ENCODE data around the gene MYO15A.

The MYO15A gene

DNA sequence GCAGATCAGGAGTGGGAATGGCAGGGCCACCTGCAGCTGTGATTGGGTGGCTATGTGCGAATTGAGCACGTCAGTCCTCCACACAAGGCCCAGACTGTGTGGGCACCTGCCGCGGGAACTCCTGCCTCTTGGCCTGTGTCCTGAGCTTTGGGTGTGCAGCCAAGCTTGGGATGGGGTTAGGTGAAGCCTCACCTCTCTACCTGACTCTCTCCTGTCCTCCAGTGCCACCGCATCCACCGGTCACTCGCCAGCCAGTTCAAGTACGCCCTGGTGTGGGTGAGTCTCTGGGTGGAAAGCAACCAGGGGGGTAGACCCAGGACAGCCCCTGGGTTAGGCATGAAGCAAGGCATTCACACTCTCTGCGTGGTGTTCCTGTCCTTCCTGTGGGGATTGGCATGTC, 2.3 kb upstream of the MYO15A start:
- no peak overlapping the region for H3K4me2 ChIP-seq (ENCODE audit: low read depth, low read length)
- DNase-seq: no peak
- H2AFZ ChIP-seq (ENCODE audit: low read length): no peak overlapping the region
- no peaks in the 10 kb centered on the region for H3K9me2 ChIP-seq (replicated peaks; ENCODE audit: insufficient read depth, low read length)
- no peaks in the 10 kb centered on the region for H3F3A ChIP-seq (ENCODE audit: insufficient read depth, low read length)
- no peak overlapping the region for H3K4me3 ChIP-seq (ENCODE audit: low read length)
- no peaks in the 10 kb centered on the region for H3K36me3 ChIP-seq (replicated peaks; ENCODE audit: insufficient read depth, low read length)
- no peak overlapping the region for H3K9ac ChIP-seq (ENCODE audit: low read length)
- TF ChIP-seq EZH2phosphoT487 (IDR thresholded peaks at IDR 0.05; ENCODE audit: low read length) (no peak), EZH2 (optimal IDR thresholded peaks at IDR 0.05; ENCODE audit: low read depth, low read length) (no peak)
- TF ChIP-seq, protein P1, sequence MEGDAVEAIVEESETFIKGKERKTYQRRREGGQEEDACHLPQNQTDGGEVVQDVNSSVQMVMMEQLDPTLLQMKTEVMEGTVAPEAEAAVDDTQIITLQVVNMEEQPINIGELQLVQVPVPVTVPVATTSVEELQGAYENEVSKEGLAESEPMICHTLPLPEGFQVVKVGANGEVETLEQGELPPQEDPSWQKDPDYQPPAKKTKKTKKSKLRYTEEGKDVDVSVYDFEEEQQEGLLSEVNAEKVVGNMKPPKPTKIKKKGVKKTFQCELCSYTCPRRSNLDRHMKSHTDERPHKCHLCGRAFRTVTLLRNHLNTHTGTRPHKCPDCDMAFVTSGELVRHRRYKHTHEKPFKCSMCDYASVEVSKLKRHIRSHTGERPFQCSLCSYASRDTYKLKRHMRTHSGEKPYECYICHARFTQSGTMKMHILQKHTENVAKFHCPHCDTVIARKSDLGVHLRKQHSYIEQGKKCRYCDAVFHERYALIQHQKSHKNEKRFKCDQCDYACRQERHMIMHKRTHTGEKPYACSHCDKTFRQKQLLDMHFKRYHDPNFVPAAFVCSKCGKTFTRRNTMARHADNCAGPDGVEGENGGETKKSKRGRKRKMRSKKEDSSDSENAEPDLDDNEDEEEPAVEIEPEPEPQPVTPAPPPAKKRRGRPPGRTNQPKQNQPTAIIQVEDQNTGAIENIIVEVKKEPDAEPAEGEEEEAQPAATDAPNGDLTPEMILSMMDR (IDR thresholded peaks at IDR 0.05; ENCODE audit: low read length): no peak
- no peak overlapping the region for H3K27ac ChIP-seq (ENCODE audit: low read length)
- no peaks in the 10 kb centered on the region for H3K79me2 ChIP-seq (ENCODE audit: low read length)
- no peaks in the 10 kb centered on the region for H4K20me1 ChIP-seq (ENCODE audit: insufficient read depth, low read length)
- no peaks in the 10 kb centered on the region for H3K9me3 ChIP-seq (replicated peaks; ENCODE audit: insufficient read depth, low read length)
- H3K4me1 ChIP-seq (ENCODE audit: low read length): no peaks in the 10 kb centered on the region
- H3K27me3 ChIP-seq (replicated peaks; ENCODE audit: insufficient read depth, low read length): no peaks in the 10 kb centered on the region

DNA sequence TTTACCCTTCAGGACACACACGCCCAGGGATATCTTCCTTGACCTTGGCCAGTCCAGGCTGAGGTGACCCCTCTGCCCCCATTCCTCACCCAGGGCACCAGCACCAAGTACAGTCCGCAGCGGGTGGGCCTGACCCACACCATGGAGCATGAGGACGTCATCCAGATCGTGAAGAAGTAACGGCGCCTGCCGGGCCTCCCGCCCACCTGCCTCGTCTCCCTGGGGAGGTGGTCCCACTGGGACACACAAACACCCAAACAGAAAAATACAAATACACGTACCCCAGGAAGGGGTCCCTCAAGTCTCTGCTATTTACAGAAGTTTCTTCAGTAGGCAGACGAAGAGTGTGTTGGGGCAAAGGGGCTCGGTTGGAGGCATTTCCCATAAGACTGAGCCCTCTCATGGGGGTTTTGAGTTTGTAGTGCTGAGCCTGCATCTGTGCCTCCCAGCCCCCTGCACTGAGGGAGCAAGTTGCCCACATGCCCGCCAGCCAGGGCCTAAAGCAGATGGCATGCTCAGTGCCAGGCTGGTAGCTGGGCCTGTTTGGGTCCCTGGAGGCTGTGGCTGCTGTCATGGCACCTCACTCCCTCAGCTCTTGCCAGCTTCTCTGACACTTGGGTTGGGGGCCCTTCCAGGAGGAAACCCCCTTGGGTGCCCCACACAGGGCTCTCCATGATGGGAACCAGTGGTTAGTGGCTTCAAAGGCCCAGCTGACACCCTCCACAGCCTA, 1.3 kb upstream of the MYO15A start:
- Histone ChIP-seq H3K4me2 (ENCODE audit: low read depth, low read length) (no peak overlapping the region), H3F3A (ENCODE audit: insufficient read depth, low read length) (no peaks in the 10 kb centered on the region), H3K79me2 (ENCODE audit: low read length) (no peaks in the 10 kb centered on the region), H3K36me3 (replicated peaks; ENCODE audit: insufficient read depth, low read length) (no peaks in the 10 kb centered on the region), H3K4me3 (ENCODE audit: low read length) (no peak overlapping the region), H2AFZ (ENCODE audit: low read length) (no peak overlapping the region), H3K27ac (ENCODE audit: low read length) (no peak overlapping the region), H3K27me3 (replicated peaks; ENCODE audit: insufficient read depth, low read length) (no peaks in the 10 kb centered on the region), H4K20me1 (ENCODE audit: insufficient read depth, low read length) (no peaks in the 10 kb centered on the region), H3K4me1 (ENCODE audit: low read length) (no peaks in the 10 kb centered on the region), H3K9ac (ENCODE audit: low read length) (no peak overlapping the region), H3K9me2 (replicated peaks; ENCODE audit: insufficient read depth, low read length) (no peaks in the 10 kb centered on the region), H3K9me3 (replicated peaks; ENCODE audit: insufficient read depth, low read length) (no peaks in the 10 kb centered on the region)
- TF ChIP-seq EZH2 (optimal IDR thresholded peaks at IDR 0.05; ENCODE audit: low read depth, low read length) (no peak), EZH2phosphoT487 (IDR thresholded peaks at IDR 0.05; ENCODE audit: low read length) (no peak)
- TF ChIP-seq, protein P1 (IDR thresholded peaks at IDR 0.05; ENCODE audit: low read length): no peak
- no peak for DNase-seq

DNA sequence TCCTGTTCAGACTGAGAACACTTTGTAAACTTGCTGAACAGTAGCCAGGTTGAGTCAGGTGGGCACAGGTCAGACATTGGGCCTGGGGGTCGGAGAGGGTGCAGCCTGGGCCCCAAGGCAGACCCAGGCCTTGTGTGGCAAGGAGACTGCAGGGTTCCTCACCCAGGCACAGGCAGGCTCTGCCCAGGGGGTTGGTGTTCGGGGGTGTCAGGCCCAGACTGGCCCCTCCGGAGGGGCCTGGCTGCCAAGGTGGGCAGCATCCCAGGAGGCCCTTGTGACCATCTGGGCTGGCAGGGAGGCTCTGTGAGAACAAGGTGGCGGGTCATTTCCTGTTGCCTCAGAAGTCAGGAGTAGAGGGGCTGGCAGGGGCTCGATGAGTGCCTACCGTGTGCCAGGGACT, 585 bp upstream of the MYO15A start:
- Histone ChIP-seq H3K36me3 (replicated peaks; ENCODE audit: insufficient read depth, low read length) (no peaks in the 10 kb centered on the region), H3K79me2 (ENCODE audit: low read length) (no peaks in the 10 kb centered on the region), H3K27me3 (replicated peaks; ENCODE audit: insufficient read depth, low read length) (no peaks in the 10 kb centered on the region), H3K4me1 (ENCODE audit: low read length) (no peaks in the 10 kb centered on the region), H3K4me3 (ENCODE audit: low read length) (no peak overlapping the region), H2AFZ (ENCODE audit: low read length) (no peak overlapping the region), H4K20me1 (ENCODE audit: insufficient read depth, low read length) (no peaks in the 10 kb centered on the region), H3K9ac (ENCODE audit: low read length) (no peak overlapping the region), H3K9me2 (replicated peaks; ENCODE audit: insufficient read depth, low read length) (no peaks in the 10 kb centered on the region), H3F3A (ENCODE audit: insufficient read depth, low read length) (no peaks in the 10 kb centered on the region), H3K9me3 (replicated peaks; ENCODE audit: insufficient read depth, low read length) (no peaks in the 10 kb centered on the region), H3K27ac (ENCODE audit: low read length) (no peak overlapping the region), H3K4me2 (ENCODE audit: low read depth, low read length) (no peak overlapping the region)
- no peak for DNase-seq
- no peak for TF ChIP-seq EZH2phosphoT487 (IDR thresholded peaks at IDR 0.05; ENCODE audit: low read length)

DNA sequence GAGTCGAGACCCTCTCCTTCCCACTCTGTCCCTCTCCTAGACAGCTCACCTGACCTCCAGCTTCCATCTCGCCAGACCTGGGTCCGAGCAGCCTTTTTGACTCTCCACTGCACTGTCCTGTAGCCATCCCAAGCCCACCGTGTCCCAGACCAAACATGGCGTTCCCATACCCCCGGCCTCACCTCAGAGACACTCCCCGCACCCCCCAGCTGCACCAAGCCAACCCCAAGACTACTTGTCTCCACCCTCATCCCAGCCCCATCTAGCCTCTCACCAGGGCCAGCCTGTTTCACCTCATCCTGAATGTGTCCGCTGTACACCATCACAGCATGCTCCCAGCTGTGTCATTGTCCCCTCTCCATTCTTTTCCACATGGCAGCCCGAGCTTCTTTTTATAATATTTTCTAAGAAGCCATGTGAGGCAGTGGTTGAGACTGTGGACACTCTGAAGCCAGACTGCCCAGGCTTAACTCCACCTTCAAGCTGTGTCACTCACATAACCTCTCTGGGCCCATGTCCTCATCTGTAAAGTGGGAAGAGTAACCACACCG, 1.5 kb downstream of the MYO15A start:
- H3K9me2 ChIP-seq (replicated peaks; ENCODE audit: insufficient read depth, low read length): no peaks in the 10 kb centered on the region
- no peak overlapping the region for H3K4me2 ChIP-seq (ENCODE audit: low read depth, low read length)
- H2AFZ ChIP-seq (ENCODE audit: low read length): no peak overlapping the region
- H3K9ac ChIP-seq (ENCODE audit: low read length): no peak overlapping the region
- H3K79me2 ChIP-seq (ENCODE audit: low read length): no peaks in the 10 kb centered on the region
- H4K20me1 ChIP-seq (ENCODE audit: insufficient read depth, low read length): no peaks in the 10 kb centered on the region
- H3K27me3 ChIP-seq (replicated peaks; ENCODE audit: insufficient read depth, low read length): no peaks in the 10 kb centered on the region
- no peaks in the 10 kb centered on the region for H3K36me3 ChIP-seq (replicated peaks; ENCODE audit: insufficient read depth, low read length)
- H3K4me3 ChIP-seq (ENCODE audit: low read length): no peak overlapping the region
- TF ChIP-seq, protein P1 (IDR thresholded peaks at IDR 0.05; ENCODE audit: low read length): no peak
- no peak for TF ChIP-seq EZH2phosphoT487 (IDR thresholded peaks at IDR 0.05; ENCODE audit: low read length)
- TF ChIP-seq EZH2 (optimal IDR thresholded peaks at IDR 0.05; ENCODE audit: low read depth, low read length): no peak
- H3F3A ChIP-seq (ENCODE audit: insufficient read depth, low read length): no peaks in the 10 kb centered on the region
- no peaks in the 10 kb centered on the region for H3K9me3 ChIP-seq (replicated peaks; ENCODE audit: insufficient read depth, low read length)
- H3K4me1 ChIP-seq (ENCODE audit: low read length): no peaks in the 10 kb centered on the region
- DNase-seq: no peak
- H3K27ac ChIP-seq (ENCODE audit: low read length): no peak overlapping the region
